Measurements from ENCODE around the gene MEF2D. TPM values are rescaled to one million over a fixed set of nuclear protein-coding genes. Genes with fewer than 3 reads are reported as not detected.

Gene MEF2D
- total RNA-seq, 1 donor from 2014 or later: 10.6 TPM

GRCh38 chr1:156479093-156480015, 21.2 kb downstream of the MEF2D start:
- TF ChIP-seq CTCF (conservative IDR thresholded peaks at IDR 0.05; ENCODE audit: low read depth, low read length): no peak
- no peak overlapping the region for H3K4me3 ChIP-seq (ENCODE audit: low read depth, low read length)
- no peak for DNase-seq (ENCODE audit: low read depth)

- H3K4me3 ChIP-seq (ENCODE audit: low read depth, low read length): no peak overlapping the region
- no peak for TF ChIP-seq CTCF (conservative IDR thresholded peaks at IDR 0.05; ENCODE audit: low read depth, low read length)
- no peak for DNase-seq (ENCODE audit: low read depth)
Measured at GRCh38 chr1:156478250-156478627, 22.3 kb downstream of the MEF2D start.

- no peak for DNase-seq (ENCODE audit: low read depth)
- TF ChIP-seq CTCF (conservative IDR thresholded peaks at IDR 0.05; ENCODE audit: low read depth, low read length): no peak
- H3K4me3 ChIP-seq (ENCODE audit: low read depth, low read length): no peak overlapping the region
Measured at GRCh38 chr1:156477526-156478249, 22.9 kb downstream of the MEF2D start.

GRCh38 chr1:156476501-156477298, 23.9 kb downstream of the MEF2D start:
- no peak overlapping the region for H3K4me3 ChIP-seq (ENCODE audit: low read depth, low read length)
- TF ChIP-seq CTCF (conservative IDR thresholded peaks at IDR 0.05; ENCODE audit: low read depth, low read length): no peak
- DNase-seq (ENCODE audit: low read depth): peak; percentile 22

GRCh38 chr1:156475568-156476500, 24.7 kb downstream of the MEF2D start:
- no peak overlapping the region for H3K4me3 ChIP-seq (ENCODE audit: low read depth, low read length)
- TF ChIP-seq CTCF (conservative IDR thresholded peaks at IDR 0.05; ENCODE audit: low read depth, low read length): no peak
- DNase-seq (ENCODE audit: low read depth): no peak

GRCh38 chr1:156474966-156475365, 25.6 kb downstream of the MEF2D start:
- H3K4me3 ChIP-seq (ENCODE audit: low read depth, low read length): no peak overlapping the region
- TF ChIP-seq CTCF (conservative IDR thresholded peaks at IDR 0.05; ENCODE audit: low read depth, low read length): no peak
- no peak for DNase-seq (ENCODE audit: low read depth)
